ENCODE measurements around the gene GMDS. TPM values are rescaled to one million over a fixed set of nuclear protein-coding genes. Genes with fewer than 3 reads are reported as not detected.

Gene GMDS
- total and polyA plus RNA-seq, 9 donors: 6.6 to 20.6 (median 11.0) TPM

- Histone ChIP-seq H3K9me3 (no peaks in the 10 kb centered on the region), H3K4me3 (no peak overlapping the region), H3K27me3 (no peaks in the 10 kb centered on the region), H3K36me3 (no peaks in the 10 kb centered on the region), H3K4me1 (ENCODE audit: insufficient read depth) (peaks cover 3% of the 10 kb centered on the region), H3K27ac (no peak overlapping the region)
- no peak for DNase-seq
- intact Hi-C loops (cut with DNase I): loop anchor here in 2 of 4 donors (10.0 kb wide), 2 partner anchors 514 to 524 kb away; partner anchors contain the start of genes MYLK4 (in 1 of the 2) and WRNIP1 (in 1 of the 2)
- 90 to 92% (median 92%) methylated on average over 6 of the region's 6 CpGs for WGBS, 3 donors
- TF ChIP-seq EP300 (IDR thresholded peaks at IDR 0.05): no peak
- TF ChIP-seq CTCF (IDR thresholded peaks at IDR 0.05): no peak
- no peak for TF ChIP-seq POLR2A (IDR thresholded peaks at IDR 0.05)
Measured at GRCh38 chr6:2240961-2241360, 4.4 kb downstream of the GMDS start.

- intact Hi-C loops (cut with DNase I): no loop called here
Measured at GRCh38 chr6:2237001-2237400, 8.4 kb downstream of the GMDS start.

GRCh38 chr6:2235777-2236495 lies 9.5 kb downstream of the GMDS start:
- no peak overlapping the region for H3K27ac ChIP-seq
- no peaks in the 10 kb centered on the region for H3K36me3 ChIP-seq
- 73 to 85% (median 74%) methylated on average over 2 of the region's 2 CpGs for WGBS, 3 donors
- no peak overlapping the region for H3K4me3 ChIP-seq
- H3K9me3 ChIP-seq: no peaks in the 10 kb centered on the region
- DNase-seq: no peak
- no peaks in the 10 kb centered on the region for H3K27me3 ChIP-seq
- TF ChIP-seq CTCF (IDR thresholded peaks at IDR 0.05) (no peak), POLR2A (IDR thresholded peaks at IDR 0.05) (no peak), EP300 (IDR thresholded peaks at IDR 0.05) (no peak)
- H3K4me1 ChIP-seq (ENCODE audit: insufficient read depth): no peaks in the 10 kb centered on the region
- intact Hi-C loops (cut with DNase I): no loop called here

More at GRCh38 chr6:2237001-2237400, 8.4 kb downstream of the GMDS start:
- no peaks in the 10 kb centered on the region for H3K27me3 ChIP-seq
- no peak overlapping the region for H3K27ac ChIP-seq
- WGBS, 3 donors: 62 to 72% (median 70%) methylated on average over 1 of the region's 1 CpG
- H3K4me1 ChIP-seq (ENCODE audit: insufficient read depth): no peaks in the 10 kb centered on the region
- TF ChIP-seq EP300 (IDR thresholded peaks at IDR 0.05) (no peak), POLR2A (IDR thresholded peaks at IDR 0.05) (no peak), CTCF (IDR thresholded peaks at IDR 0.05) (no peak)
- H3K4me3 ChIP-seq: no peak overlapping the region
- no peaks in the 10 kb centered on the region for H3K9me3 ChIP-seq
- no peak for DNase-seq
- no peaks in the 10 kb centered on the region for H3K36me3 ChIP-seq

- DNase-seq: no peak
- H3K4me3 ChIP-seq: no peak overlapping the region
- H3K27me3 ChIP-seq: no peaks in the 10 kb centered on the region
- no peak for TF ChIP-seq POLR2A (IDR thresholded peaks at IDR 0.05)
- TF ChIP-seq EP300 (IDR thresholded peaks at IDR 0.05): no peak
- no peak for TF ChIP-seq CTCF (IDR thresholded peaks at IDR 0.05)
- WGBS, 3 donors: 94 to 96% (median 95%) methylated on average over 9 of the region's 9 CpGs
- H3K9me3 ChIP-seq: no peaks in the 10 kb centered on the region
- intact Hi-C loops (cut with DNase I): no loop called here
- no peaks in the 10 kb centered on the region for H3K36me3 ChIP-seq
- H3K4me1 ChIP-seq (ENCODE audit: insufficient read depth): no peaks in the 10 kb centered on the region
- no peak overlapping the region for H3K27ac ChIP-seq
Measured at GRCh38 chr6:2232445-2232844, 13.0 kb downstream of the GMDS start.

Data from ovary (tissue), 9 donors.